ENCODE measurements around the gene TRPC4AP.

The TRPC4AP gene

DNA sequence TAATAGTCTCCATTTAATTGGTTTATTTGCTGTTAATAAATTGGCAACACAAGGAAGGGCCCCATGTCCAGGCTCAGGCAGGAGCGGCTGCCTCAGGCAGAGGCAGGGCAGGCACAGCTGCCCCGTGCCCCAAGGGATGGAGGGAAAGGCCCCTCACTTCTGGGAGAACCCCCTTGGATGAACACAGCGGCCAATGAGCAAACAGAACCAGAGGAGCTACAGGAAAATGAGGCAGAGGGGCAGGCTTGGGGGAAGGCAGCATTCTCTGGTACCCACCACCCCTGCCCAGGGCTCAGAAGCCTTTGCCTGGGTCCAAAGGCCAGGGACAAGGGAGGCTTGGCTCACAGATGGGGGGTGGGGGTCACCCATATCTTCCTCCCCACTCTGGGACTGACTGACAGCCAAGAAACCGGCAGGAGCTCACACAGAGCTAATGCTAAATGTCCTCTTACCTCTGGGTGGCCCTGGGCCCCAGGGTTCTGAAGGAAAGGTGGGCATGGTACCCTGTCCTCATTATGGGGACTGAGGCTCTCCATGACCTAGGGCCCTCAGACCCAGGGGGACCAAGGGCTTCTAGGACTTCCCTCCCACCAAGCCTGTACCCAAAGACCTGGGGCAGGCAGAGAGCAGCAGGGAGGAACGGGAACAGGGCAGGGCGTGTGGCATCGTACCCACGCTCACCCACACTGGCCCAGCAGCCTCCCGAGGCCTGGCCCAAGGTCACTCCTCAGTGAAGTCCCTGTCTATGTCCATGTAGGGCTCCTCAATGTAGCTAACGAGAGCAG lies 90.0 kb downstream of the TRPC4AP start:
- DNase-seq (ENCODE audit: low spot score), result no peak
- FAIRE-seq, result no peak

DNA sequence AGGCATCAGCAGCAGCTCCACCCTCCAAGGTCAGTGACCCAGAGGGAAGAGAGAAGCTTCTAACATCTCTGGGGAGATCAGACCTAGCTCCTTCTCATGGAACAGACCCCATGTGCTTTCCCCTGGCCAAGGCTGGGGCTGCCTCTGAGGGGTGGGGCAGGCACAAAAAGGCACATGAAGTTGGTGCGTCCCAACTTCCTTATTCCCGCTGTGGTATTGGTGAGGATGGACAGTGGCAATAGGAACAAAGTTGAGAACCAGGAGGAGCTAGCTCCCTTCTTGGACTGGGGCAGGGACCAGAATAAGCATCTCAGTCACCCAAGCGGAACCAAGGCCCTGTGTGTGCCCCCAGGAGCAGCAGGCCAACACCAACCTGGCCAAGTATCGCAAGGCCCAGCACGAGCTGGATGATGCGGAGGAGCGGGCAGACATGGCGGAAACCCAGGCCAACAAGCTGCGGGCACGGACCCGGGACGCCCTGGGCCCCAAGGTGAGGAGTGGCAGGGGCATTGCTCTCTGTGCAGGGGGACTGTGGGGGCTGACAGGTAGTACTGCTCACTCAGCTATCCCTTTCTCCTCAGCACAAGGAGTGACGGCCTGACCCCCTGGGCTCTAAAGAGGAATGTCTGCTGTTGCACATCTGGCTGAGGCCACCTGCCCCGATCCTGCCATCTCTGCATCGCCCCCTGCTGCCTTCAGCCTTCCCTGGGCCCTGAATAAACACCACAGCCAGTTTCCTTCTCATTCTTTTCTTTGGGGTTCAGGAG lies 90.8 kb downstream of the TRPC4AP start:
- no peak for FAIRE-seq
- DNase-seq (ENCODE audit: low spot score), result no peak

DNA sequence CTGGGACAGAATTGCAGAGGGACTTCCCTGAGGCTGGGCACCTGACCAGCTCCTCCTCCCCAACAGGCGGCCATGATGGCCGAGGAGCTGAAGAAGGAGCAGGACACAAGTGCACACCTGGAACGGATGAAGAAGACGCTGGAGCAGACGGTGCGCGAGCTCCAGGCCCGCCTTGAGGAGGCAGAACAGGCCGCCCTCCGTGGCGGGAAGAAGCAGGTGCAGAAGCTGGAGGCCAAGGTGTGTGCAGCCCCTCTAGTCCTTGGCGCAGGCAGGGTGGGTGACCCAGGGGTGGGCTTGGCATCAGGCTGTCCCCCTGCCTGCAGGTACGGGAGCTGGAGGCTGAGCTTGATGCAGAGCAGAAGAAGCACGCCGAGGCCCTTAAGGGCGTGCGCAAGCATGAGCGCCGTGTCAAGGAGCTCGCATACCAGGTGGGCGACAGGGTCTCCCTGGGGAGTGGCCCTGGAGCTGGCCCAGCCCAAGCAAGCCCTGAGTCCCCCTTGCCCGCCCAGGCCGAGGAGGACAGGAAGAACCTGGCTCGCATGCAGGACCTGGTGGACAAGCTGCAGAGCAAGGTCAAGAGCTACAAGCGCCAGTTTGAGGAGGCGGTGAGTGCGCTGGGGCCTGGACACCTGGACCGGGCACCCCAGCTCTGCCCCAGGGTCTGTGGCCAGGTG lies 91.5 kb downstream of the TRPC4AP start:
- no peak for DNase-seq (ENCODE audit: low spot score)
- FAIRE-seq, result no peak

DNA sequence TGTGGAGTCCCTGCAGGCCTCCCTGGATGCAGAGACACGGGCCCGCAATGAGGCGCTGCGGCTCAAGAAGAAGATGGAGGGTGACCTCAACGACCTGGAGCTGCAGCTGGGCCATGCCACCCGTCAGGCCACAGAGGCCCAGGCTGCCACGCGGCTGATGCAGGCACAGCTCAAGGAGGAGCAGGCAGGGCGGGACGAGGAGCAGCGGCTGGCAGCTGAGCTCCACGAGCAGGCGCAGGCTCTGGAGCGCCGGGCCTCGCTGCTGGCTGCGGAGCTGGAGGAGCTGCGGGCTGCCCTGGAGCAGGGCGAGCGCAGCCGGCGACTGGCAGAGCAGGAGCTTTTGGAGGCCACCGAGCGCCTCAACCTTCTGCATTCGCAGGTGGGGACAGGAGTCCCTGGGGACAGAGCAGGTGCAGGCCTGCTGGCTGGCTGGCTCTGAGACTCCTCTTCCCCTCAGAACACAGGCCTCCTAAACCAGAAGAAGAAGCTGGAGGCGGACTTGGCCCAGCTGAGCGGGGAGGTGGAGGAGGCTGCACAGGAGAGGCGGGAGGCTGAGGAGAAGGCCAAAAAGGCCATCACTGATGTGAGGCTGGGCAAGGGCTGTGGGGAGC lies 92.2 kb downstream of the TRPC4AP start:
- no peak for FAIRE-seq
- DNase-seq (ENCODE audit: low spot score), result no peak

DNA sequence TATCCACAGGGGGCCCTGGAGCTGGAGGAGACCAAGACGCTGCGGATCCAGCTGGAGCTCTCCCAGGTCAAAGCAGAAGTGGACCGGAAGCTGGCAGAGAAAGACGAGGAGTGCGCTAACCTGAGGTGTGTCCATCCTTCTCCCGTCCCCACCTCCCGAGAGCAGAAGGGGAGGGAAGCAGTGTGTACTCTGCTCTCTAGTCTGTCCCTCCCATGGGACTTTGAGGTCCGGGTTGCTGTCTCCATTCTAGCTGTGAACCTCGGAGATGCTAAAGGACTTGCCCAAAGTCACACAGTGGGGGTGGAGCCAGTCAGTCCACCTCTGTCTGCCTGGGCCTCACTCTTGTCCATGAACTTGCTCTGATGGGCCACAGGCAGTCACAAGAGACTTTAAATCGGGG lies 92.8 kb downstream of the TRPC4AP start:
- no peak for FAIRE-seq
- no peak for DNase-seq (ENCODE audit: low spot score)

DNA sequence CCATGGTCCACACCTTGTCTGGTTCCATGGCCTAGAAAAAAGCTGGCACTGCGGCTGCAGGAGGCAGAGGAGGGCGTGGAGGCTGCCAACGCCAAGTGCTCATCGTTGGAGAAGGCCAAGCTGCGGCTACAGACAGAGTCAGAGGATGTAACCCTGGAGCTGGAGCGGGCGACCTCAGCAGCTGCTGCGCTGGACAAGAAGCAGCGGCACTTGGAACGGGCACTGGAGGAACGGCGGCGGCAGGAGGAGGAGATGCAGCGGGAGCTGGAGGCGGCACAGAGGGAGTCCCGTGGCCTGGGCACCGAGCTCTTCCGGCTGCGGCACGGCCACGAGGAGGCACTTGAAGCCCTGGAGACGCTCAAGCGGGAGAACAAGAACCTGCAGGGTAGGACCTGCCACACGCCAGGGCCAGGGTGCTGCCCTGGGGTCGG lies 93.6 kb downstream of the TRPC4AP start:
- no peak for DNase-seq (ENCODE audit: low spot score)
- no peak for FAIRE-seq

DNA sequence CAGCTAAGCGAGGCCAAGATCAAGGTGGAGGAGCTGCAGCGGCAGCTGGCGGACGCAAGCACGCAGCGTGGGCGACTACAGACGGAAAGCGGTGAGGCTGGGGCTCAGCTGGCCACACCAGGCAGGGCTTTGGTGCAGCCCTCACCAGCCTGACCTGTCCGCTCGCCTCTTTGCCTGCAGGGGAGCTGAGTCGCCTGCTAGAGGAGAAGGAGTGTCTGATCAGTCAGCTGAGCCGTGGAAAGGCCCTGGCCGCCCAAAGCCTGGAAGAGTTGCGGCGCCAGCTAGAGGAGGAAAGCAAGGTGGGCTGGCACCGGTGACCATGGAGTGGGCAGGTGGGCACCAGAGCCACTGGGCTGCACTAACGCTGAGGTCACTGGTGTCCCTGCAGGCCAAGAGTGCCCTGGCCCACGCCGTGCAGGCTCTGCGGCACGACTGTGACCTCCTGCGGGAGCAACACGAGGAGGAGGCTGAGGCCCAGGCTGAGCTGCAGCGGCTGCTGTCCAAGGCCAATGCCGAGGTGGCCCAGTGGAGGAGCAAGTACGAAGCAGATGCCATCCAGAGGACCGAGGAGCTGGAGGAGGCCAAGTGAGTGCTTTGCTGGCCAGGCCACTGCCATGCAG lies 94.2 kb downstream of the TRPC4AP start:
- FAIRE-seq, result no peak
- DNase-seq (ENCODE audit: low spot score), result no peak

DNA sequence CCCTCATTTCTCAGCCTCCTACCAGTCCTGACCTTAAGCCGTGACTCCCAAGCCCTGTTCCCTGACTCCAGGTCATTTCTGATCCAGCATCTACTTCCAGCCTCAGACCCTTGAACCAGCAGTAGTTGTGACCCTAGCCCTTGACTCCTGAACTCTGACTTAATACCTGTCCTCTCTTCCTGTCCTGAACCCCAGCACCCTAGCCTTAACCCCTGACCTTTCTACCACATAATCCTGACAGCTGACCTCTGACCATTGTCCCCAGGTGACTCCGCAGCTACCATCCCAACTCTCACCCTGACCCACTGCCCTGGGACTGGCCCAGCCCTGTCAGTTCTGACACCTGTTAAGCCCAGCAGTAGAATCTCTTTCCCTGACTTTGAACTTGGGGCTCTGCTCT lies 94.8 kb downstream of the TRPC4AP start:
- no peak for FAIRE-seq
- no peak for DNase-seq (ENCODE audit: low spot score)

DNA sequence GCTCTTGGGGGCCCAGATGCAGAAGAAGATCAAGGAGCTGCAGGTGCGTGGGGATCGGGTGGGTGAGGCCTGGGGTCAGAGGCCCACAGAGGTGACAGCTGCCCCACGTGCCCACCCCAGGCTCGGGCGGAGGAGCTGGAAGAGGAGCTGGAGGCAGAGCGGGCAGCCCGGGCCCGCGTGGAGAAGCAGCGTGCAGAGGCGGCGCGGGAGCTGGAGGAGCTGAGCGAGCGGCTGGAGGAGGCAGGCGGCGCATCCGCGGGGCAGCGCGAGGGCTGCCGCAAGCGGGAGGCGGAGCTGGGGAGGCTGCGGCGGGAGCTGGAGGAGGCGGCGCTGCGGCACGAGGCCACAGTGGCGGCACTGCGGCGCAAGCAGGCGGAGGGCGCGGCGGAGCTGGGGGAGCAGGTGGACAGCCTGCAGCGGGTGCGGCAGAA lies 95.5 kb downstream of the TRPC4AP start:
- no peak for DNase-seq (ENCODE audit: low spot score)

DNA sequence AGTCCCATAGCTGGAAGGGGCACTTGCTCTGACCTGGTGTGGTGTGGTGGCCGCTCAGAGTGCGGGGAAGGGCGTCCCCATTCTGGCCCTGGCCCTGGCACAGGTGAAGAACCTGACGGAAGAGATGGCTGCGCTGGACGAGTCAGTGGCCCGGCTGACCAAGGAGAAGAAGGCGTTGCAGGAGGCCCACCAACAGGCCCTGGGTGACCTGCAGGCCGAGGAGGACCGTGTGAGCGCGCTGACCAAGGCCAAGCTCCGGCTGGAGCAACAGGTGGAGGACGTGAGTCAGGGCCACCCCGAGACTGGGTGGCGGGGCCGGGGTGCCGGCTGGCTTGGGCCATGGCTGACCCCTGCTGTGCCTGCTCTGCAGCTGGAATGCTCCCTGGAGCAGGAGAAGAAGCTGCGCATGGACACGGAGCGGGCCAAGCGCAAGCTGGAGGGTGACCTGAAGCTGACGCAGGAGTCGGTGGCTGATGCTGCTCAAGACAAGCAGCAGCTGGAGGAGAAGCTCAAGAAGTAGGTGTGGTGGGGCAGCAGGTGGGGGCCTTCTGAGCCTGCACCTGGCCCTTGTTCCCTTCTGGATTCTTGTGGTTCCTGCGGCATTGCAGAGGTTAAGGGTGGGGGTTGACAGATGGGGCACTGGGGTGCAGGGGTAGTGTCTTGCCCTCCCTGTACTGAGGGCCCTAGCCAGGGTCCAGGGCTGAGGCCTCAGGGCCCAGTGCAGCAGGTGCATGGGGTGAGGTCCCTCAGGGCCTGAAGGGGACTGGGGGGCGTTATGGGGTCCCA lies 96.2 kb downstream of the TRPC4AP start:
- DNase-seq (ENCODE audit: low spot score) (no peak), FAIRE-seq (no peak)

More for the DNA sequence above, 95.5 kb downstream of the TRPC4AP start:
- no peak for FAIRE-seq

DNA sequence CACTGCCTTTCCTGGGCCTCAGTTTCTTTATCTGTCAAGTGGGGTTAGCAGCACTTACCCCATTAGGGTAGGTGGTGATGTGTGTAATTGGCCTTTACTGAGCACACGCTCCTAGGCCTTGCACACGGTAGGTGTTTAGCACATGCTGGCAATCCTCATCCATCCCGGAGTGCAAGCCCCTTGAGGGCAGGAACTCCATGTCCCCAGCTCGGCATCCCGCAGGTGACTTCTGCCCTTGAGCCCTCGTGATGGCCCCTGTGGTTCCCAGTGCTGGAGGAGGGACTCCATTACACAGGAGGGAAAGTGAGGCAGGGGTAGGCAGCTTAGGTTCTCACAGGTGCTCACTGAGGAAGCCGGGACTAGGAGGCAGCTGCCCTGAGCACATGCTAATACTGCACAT lies 96.9 kb downstream of the TRPC4AP start:
- DNase-seq (ENCODE audit: low spot score) (no peak), FAIRE-seq (no peak)

DNA sequence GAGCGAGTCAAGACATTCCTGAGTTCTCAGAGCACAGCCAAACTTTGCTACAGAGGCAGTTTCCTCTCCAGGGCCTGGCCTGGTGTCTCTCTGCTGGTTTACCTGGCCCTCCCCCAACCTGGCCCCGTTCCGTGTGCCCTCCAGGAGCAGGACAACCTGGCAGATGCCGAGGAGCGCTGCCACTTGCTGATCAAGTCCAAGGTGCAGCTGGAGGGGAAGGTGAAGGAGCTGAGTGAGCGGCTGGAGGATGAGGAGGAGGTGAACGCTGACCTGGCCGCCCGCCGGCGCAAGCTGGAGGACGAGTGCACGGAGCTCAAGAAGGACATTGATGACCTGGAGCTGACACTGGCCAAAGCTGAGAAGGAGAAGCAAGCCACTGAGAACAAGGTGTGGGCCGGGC lies 97.4 kb downstream of the TRPC4AP start:
- DNase-seq (ENCODE audit: low spot score) (no peak), FAIRE-seq (no peak)

DNA sequence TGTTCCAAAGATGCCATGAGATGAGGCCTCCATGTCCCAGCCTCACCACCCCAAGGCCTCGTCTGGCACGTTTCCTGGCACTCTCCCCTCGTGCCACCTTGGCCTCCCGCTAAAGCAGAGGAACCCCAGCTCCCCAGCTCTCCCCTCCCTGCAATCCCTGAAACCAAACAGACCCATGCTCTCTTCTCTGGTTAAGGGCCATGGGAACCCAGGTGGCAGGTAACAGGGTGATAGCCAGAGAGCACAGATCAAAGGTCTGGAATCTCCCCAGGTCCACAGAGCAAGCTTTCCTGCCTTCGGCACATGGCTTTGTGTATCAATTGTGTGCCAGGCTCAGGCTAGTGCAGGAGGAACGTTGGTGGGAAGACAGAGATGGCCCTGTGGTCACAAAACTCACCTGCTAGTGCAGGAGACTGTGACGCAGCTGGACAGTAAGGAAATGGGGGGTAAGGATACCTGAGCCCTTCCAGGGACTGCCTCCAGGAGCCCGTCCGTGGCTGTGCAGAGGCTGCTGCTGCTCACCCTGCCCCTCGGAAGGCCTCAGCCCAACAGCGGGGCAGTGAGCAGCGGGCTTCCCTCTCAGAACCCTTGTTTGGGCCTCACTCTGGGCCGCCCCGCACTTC lies 98.0 kb downstream of the TRPC4AP start:
- no peak for DNase-seq (ENCODE audit: low spot score)
- no peak for FAIRE-seq

DNA sequence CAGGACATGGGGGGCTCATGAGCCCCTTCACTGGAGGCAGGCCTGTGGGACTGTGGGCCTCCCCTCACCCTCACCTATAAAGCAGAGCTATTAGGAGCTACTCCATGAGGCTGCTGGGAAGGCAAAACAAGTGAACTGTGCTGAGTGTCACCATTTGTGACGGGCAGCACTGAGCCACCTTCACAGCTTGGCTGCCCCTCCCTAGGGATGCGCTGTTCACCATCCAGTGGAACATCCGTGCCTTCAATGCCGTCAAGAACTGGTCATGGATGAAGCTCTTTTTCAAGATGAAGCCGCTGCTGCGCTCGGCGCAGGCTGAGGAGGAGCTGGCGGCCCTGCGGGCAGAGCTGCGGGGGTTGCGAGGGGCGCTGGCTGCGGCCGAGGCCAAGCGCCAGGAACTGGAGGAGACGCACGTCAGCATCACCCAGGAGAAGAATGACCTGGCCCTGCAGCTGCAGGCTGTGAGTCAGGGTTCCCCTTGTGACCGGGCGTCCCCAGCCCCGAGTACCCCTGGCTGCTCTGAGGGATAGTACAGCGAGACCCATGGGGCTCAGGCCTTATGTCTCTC lies 98.6 kb downstream of the TRPC4AP start:
- DNase-seq (ENCODE audit: low spot score), result no peak
- FAIRE-seq, result no peak

DNA sequence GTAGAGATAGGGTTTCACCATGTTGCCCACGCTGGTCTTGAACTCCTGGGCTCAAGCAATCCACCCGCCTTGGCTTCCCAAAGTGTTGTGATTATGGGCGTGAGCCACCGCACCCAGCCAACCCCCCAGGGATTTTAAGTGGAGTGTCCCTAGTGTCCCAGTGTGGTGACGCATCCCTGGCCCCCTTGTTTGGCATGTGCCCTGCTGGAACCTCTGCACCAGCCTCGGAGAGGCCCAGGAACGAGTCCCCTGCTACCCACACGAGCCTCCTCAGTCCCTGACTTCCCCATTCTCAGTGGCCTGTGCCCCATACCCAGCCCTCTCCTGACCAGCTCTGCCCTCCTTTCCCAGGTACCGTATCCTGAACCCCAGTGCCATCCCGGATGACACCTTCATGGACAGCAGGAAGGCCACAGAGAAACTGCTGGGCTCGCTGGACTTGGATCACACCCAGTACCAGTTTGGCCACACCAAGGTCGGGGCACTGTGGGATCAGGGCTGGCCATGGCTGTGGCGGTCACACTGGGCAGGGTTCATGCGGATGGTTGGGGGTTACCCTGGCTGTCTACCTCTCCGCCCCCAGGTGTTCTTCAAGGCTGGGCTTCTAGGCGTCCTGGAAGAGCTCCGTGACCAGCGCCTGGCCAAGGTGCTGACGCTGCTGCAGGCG lies 99.7 kb downstream of the TRPC4AP start:
- DNase-seq (ENCODE audit: low spot score) (no peak), FAIRE-seq (no peak)

DNA sequence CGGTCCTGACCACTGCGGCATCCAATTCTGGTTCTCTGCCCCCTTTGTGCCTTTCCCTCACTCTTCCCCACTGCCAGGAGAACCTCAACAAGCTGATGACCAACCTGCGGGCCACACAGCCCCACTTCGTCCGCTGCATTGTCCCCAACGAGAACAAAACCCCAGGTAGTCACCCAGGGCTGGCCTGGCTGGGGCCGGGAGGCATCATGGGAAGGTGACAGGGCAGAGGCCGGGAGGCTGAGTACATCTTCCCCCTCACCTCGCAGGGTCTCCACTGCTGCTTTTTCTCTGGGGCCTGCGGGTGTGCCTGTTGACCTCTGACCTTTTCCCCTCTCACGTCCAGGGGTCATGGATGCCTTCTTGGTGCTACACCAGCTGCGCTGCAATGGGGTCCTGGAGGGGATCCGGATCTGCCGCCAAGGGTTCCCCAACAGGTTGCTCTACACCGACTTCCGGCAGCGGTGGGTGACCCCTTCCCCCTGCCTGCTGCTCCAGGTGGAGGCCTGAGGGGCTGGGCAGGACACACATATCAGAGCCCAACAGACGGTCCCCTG lies 101.9 kb downstream of the TRPC4AP start:
- DNase-seq (ENCODE audit: low spot score) (no peak), FAIRE-seq (no peak)

DNA sequence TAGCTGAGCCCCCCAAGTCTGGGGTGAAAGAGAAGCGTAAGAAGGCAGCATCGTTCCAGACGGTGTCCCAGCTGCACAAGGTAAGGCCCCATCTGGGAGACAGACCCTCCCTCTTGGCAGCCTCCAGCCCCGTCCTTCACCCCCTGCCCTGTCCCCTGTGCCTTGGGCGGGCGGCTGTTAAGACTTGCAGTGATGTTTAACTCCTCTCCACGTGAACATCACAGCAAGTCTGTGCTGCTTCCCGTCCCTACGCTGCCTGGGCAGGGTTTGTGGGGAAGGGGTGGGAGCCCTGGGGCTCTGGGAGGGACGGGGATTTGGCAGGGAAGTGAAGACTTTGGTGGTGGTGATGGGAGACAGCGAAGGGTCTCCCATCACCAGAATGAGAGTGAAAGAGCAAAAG lies 102.4 kb downstream of the TRPC4AP start:
- FAIRE-seq, result no peak
- no peak for DNase-seq (ENCODE audit: low spot score)

DNA sequence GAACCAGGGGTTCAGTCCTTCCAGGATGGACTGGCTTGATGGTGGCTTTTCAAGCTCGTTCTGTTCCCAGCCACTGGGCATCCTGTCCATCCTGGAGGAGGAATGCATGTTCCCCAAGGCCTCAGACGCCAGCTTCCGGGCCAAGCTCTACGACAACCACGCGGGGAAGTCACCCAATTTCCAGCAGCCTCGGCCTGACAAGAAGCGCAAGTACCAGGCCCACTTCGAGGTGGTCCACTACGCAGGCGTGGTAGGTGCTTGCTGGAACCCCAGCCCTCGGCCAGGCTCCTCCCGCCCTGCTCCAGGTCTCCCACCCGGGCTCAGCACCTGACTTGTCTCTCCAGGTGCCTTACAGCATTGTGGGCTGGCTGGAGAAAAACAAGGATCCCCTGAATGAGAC lies 102.9 kb downstream of the TRPC4AP start:
- FAIRE-seq (no peak), DNase-seq (ENCODE audit: low spot score) (no peak)

DNA sequence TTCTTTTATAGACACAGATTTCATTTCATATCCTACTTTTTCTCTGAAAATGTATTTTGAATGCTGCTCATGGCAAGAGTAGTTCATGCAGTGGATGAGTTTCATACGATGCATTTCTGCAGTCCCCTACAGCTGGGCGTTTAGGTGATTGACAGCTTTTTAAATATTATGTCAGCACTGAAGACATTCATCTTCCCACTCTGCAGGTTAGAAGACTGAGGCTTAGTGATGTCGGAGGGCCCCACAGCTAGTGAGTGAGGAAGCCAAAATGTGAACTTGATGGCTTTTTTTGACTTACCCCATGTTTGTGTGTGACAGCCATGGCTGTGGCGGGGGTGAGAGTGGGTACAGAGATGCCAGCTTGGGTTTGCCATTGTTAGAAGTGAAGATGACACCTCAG lies 103.5 kb downstream of the TRPC4AP start:
- no peak for FAIRE-seq
- no peak for DNase-seq (ENCODE audit: low spot score)

Measured in urothelium cell line (cell line).